ENCODE measurements around the gene ALDH1A3. TPM values are rescaled to one million over a fixed set of nuclear protein-coding genes. Genes with fewer than 3 reads are reported as not detected.
A peak's percentile ranks its signal among the peaks of the same experiment; 100 is the strongest.

The ALDH1A3 gene
- total and polyA plus RNA-seq, 5 donors: 8.3 to 10.3 (median 8.9) TPM

GRCh38 chr15:100942656-100943425, 63.2 kb downstream of the ALDH1A3 start:
- WGBS: 85% methylated on average over 10 of the region's 10 CpGs
- no peak for DNase-seq
- Histone ChIP-seq H3K27ac (ENCODE audit: low read length) (no peak overlapping the region), H3K4me3 (ENCODE audit: low read length) (no peak overlapping the region), H3K27me3 (ENCODE audit: control insufficient read depth, insufficient read depth) (no peaks in the 10 kb centered on the region), H3K4me1 (ENCODE audit: control insufficient read depth, insufficient read depth, low read length) (peaks cover 2% of the 10 kb centered on the region), H3K9me3 (ENCODE audit: control insufficient read depth, low read length) (no peaks in the 10 kb centered on the region)
- intact Hi-C loops (cut with DNase I): no loop called here
- ATAC-seq: no peak

- WGBS: 57% methylated on average over 7 of the region's 7 CpGs
- H3K27me3 ChIP-seq (ENCODE audit: control insufficient read depth, insufficient read depth): no peaks in the 10 kb centered on the region
- intact Hi-C loops (cut with DNase I): no loop called here
- H3K27ac ChIP-seq (ENCODE audit: low read length): no peak overlapping the region
- no peak for DNase-seq
- no peak for ATAC-seq
- H3K4me3 ChIP-seq (ENCODE audit: low read length): no peak overlapping the region
- H3K9me3 ChIP-seq (ENCODE audit: control insufficient read depth, low read length): no peaks in the 10 kb centered on the region
- peaks cover 2% of the 10 kb centered on the region for H3K4me1 ChIP-seq (ENCODE audit: control insufficient read depth, insufficient read depth, low read length)
These were observed 64.7 kb downstream of the ALDH1A3 start for GRCh38 chr15:100944244-100944895.

GRCh38 chr15:100944986-100945385, 65.4 kb downstream of the ALDH1A3 start:
- H3K4me1 ChIP-seq (ENCODE audit: control insufficient read depth, insufficient read depth, low read length): peaks cover 2% of the 10 kb centered on the region
- no peak overlapping the region for H3K27ac ChIP-seq (ENCODE audit: low read length)
- DNase-seq (no peak), ATAC-seq (no peak)
- H3K4me3 ChIP-seq (ENCODE audit: low read length): no peak overlapping the region
- H3K27me3 ChIP-seq (ENCODE audit: control insufficient read depth, insufficient read depth): no peaks in the 10 kb centered on the region
- intact Hi-C loops (cut with DNase I): no loop called here
- H3K9me3 ChIP-seq (ENCODE audit: control insufficient read depth, low read length): no peaks in the 10 kb centered on the region
- WGBS: 83% methylated on average over 6 of the region's 6 CpGs

GRCh38 chr15:100947760-100948429, 68.3 kb downstream of the ALDH1A3 start:
- intact Hi-C loops (cut with DNase I): no loop called here
- H3K4me1 ChIP-seq (ENCODE audit: control insufficient read depth, insufficient read depth, low read length): no peaks in the 10 kb centered on the region
- no peak for ATAC-seq
- 73% methylated on average over 10 of the region's 10 CpGs for WGBS
- H3K27me3 ChIP-seq (ENCODE audit: control insufficient read depth, insufficient read depth): no peaks in the 10 kb centered on the region
- no peaks in the 10 kb centered on the region for H3K9me3 ChIP-seq (ENCODE audit: control insufficient read depth, low read length)
- H3K27ac ChIP-seq (ENCODE audit: low read length): no peak overlapping the region
- H3K4me3 ChIP-seq (ENCODE audit: low read length): no peak overlapping the region
- DNase-seq: no peak

GRCh38 chr15:100948430-100948762, 68.8 kb downstream of the ALDH1A3 start:
- Histone ChIP-seq H3K9me3 (ENCODE audit: control insufficient read depth, low read length) (no peaks in the 10 kb centered on the region), H3K4me1 (ENCODE audit: control insufficient read depth, insufficient read depth, low read length) (no peaks in the 10 kb centered on the region), H3K27me3 (ENCODE audit: control insufficient read depth, insufficient read depth) (no peaks in the 10 kb centered on the region), H3K27ac (ENCODE audit: low read length) (no peak overlapping the region), H3K4me3 (ENCODE audit: low read length) (no peak overlapping the region)
- WGBS: 95% methylated on average over 3 of the region's 3 CpGs
- ATAC-seq (no peak), DNase-seq (no peak)
- intact Hi-C loops (cut with DNase I): no loop called here

- intact Hi-C loops (cut with DNase I): no loop called here
- no peak overlapping the region for H3K4me3 ChIP-seq (ENCODE audit: low read length)
- ATAC-seq: no peak
- WGBS: 96% methylated on average over 1 of the region's 1 CpG
- no peaks in the 10 kb centered on the region for H3K27me3 ChIP-seq (ENCODE audit: control insufficient read depth, insufficient read depth)
- DNase-seq: no peak
- no peak overlapping the region for H3K27ac ChIP-seq (ENCODE audit: low read length)
- H3K4me1 ChIP-seq (ENCODE audit: control insufficient read depth, insufficient read depth, low read length): no peaks in the 10 kb centered on the region
- no peaks in the 10 kb centered on the region for H3K9me3 ChIP-seq (ENCODE audit: control insufficient read depth, low read length)
These were observed 70.1 kb downstream of the ALDH1A3 start for GRCh38 chr15:100949691-100950090.

- Histone ChIP-seq H3K27ac (ENCODE audit: low read length) (no peak overlapping the region), H3K4me1 (ENCODE audit: control insufficient read depth, insufficient read depth, low read length) (no peaks in the 10 kb centered on the region), H3K4me3 (ENCODE audit: low read length) (no peak overlapping the region), H3K27me3 (ENCODE audit: control insufficient read depth, insufficient read depth) (no peaks in the 10 kb centered on the region), H3K9me3 (ENCODE audit: control insufficient read depth, low read length) (no peaks in the 10 kb centered on the region)
- intact Hi-C loops (cut with DNase I): no loop called here
- ATAC-seq (no peak), DNase-seq (no peak)
- whole genome bisulfite sequencing: 86% methylated on average over 5 of the region's 5 CpGs
These were observed 72.3 kb downstream of the ALDH1A3 start for GRCh38 chr15:100951965-100952364.

- no peaks in the 10 kb centered on the region for H3K4me1 ChIP-seq (ENCODE audit: control insufficient read depth, insufficient read depth, low read length)
- H3K4me3 ChIP-seq (ENCODE audit: low read length): no peak overlapping the region
- DNase-seq: no peak
- ATAC-seq: no peak
- H3K27me3 ChIP-seq (ENCODE audit: control insufficient read depth, insufficient read depth): no peaks in the 10 kb centered on the region
- no peaks in the 10 kb centered on the region for H3K9me3 ChIP-seq (ENCODE audit: control insufficient read depth, low read length)
- intact Hi-C loops (cut with DNase I): no loop called here
- WGBS: 84% methylated on average over 3 of the region's 3 CpGs
- H3K27ac ChIP-seq (ENCODE audit: low read length): no peak overlapping the region
These were observed 72.9 kb downstream of the ALDH1A3 start for GRCh38 chr15:100952566-100952965.

- intact Hi-C loops (cut with DNase I): no loop called here
- ATAC-seq: peak; percentile 46 to 63
- Histone ChIP-seq H3K27me3 (ENCODE audit: control insufficient read depth, insufficient read depth) (no peaks in the 10 kb centered on the region), H3K4me1 (ENCODE audit: control insufficient read depth, insufficient read depth, low read length) (peaks cover 5% of the 10 kb centered on the region), H3K27ac (ENCODE audit: low read length) (no peak overlapping the region), H3K4me3 (ENCODE audit: low read length) (no peak overlapping the region), H3K9me3 (ENCODE audit: control insufficient read depth, low read length) (no peaks in the 10 kb centered on the region)
- DNase-seq: peak in 1 of 3 donors; percentile 24
- WGBS: 16% methylated on average over 10 of the region's 10 CpGs
These were observed 78.9 kb downstream of the ALDH1A3 start for GRCh38 chr15:100958326-100959065.

GRCh38 chr15:100959066-100960050, 79.7 kb downstream of the ALDH1A3 start:
- ATAC-seq (peak; percentile 44 to 45), DNase-seq (no peak)
- intact Hi-C loops (cut with DNase I): no loop called here
- no peaks in the 10 kb centered on the region for H3K9me3 ChIP-seq (ENCODE audit: control insufficient read depth, low read length)
- WGBS: 58% methylated on average over 14 of the region's 14 CpGs
- H3K27me3 ChIP-seq (ENCODE audit: control insufficient read depth, insufficient read depth): no peaks in the 10 kb centered on the region
- H3K27ac ChIP-seq (ENCODE audit: low read length): no peak overlapping the region
- no peak overlapping the region for H3K4me3 ChIP-seq (ENCODE audit: low read length)
- H3K4me1 ChIP-seq (ENCODE audit: control insufficient read depth, insufficient read depth, low read length): peaks cover 5% of the 10 kb centered on the region

Measured in right cardiac atrium (tissue), 5 donors.